ENCODE data around the gene ANKS1B. TPM values are rescaled to one million over a fixed set of nuclear protein-coding genes. Genes with fewer than 3 reads are reported as not detected.

Gene ANKS1B
- total RNA-seq, 2 donors from 2014 or later, result 1.8 to 2.0 TPM

GRCh38 chr12:99783421-99783820, 201.3 kb downstream of the ANKS1B start:
- Mint-ChIP-seq H3K27me3 (no peaks in the 10 kb centered on the region), H3K9me3 (peaks cover 9% of the 10 kb centered on the region), H3K4me3 (no peak overlapping the region), H3K36me3 (ENCODE audit: low read depth) (no peaks in the 10 kb centered on the region), H3K27ac (no peak overlapping the region), H3K4me1 (no peaks in the 10 kb centered on the region)
- no peak for ATAC-seq (replicated peaks)

- no peaks in the 10 kb centered on the region for H3K36me3 Mint-ChIP-seq (ENCODE audit: low read depth)
- H3K27ac Mint-ChIP-seq, result no peak overlapping the region
- H3K4me1 Mint-ChIP-seq, result no peaks in the 10 kb centered on the region
- H3K27me3 Mint-ChIP-seq, result no peaks in the 10 kb centered on the region
- no peak overlapping the region for H3K4me3 Mint-ChIP-seq
- ATAC-seq (replicated peaks), result no peak
- H3K9me3 Mint-ChIP-seq, result no peaks in the 10 kb centered on the region
Measured at GRCh38 chr12:99772274-99772673, 212.5 kb downstream of the ANKS1B start.

- no peak overlapping the region for H3K4me3 Mint-ChIP-seq
- no peaks in the 10 kb centered on the region for H3K27me3 Mint-ChIP-seq
- H3K4me1 Mint-ChIP-seq, result no peaks in the 10 kb centered on the region
- no peaks in the 10 kb centered on the region for H3K36me3 Mint-ChIP-seq (ENCODE audit: low read depth)
- H3K9me3 Mint-ChIP-seq, result no peaks in the 10 kb centered on the region
- no peak for ATAC-seq (replicated peaks)
- no peak overlapping the region for H3K27ac Mint-ChIP-seq
Measured at GRCh38 chr12:99771659-99772058, 213.1 kb downstream of the ANKS1B start.

- Mint-ChIP-seq H3K36me3 (ENCODE audit: low read depth) (no peaks in the 10 kb centered on the region), H3K27me3 (no peaks in the 10 kb centered on the region), H3K4me1 (no peaks in the 10 kb centered on the region), H3K9me3 (no peaks in the 10 kb centered on the region), H3K27ac (no peak overlapping the region), H3K4me3 (no peak overlapping the region)
- no peak for ATAC-seq (replicated peaks)
Measured at GRCh38 chr12:99769396-99769980, 215.2 kb downstream of the ANKS1B start.

- H3K27ac Mint-ChIP-seq, result no peak overlapping the region
- no peaks in the 10 kb centered on the region for H3K4me1 Mint-ChIP-seq
- H3K9me3 Mint-ChIP-seq, result no peaks in the 10 kb centered on the region
- H3K4me3 Mint-ChIP-seq, result no peak overlapping the region
- ATAC-seq (replicated peaks), result no peak
- H3K36me3 Mint-ChIP-seq (ENCODE audit: low read depth), result no peaks in the 10 kb centered on the region
- no peaks in the 10 kb centered on the region for H3K27me3 Mint-ChIP-seq
Measured at GRCh38 chr12:99768758-99769157, 216.0 kb downstream of the ANKS1B start.

GRCh38 chr12:99767809-99768208, 216.9 kb downstream of the ANKS1B start:
- no peak overlapping the region for H3K27ac Mint-ChIP-seq
- H3K9me3 Mint-ChIP-seq, result peaks cover 4% of the 10 kb centered on the region
- H3K27me3 Mint-ChIP-seq, result no peaks in the 10 kb centered on the region
- H3K4me1 Mint-ChIP-seq, result no peaks in the 10 kb centered on the region
- no peak overlapping the region for H3K4me3 Mint-ChIP-seq
- no peaks in the 10 kb centered on the region for H3K36me3 Mint-ChIP-seq (ENCODE audit: low read depth)
- ATAC-seq (replicated peaks), result no peak

GRCh38 chr12:99766408-99766807, 218.3 kb downstream of the ANKS1B start:
- H3K27ac Mint-ChIP-seq, result no peak overlapping the region
- H3K27me3 Mint-ChIP-seq, result no peaks in the 10 kb centered on the region
- no peak for ATAC-seq (replicated peaks)

GRCh38 chr12:99765469-99766114, 219.1 kb downstream of the ANKS1B start:
- no peaks in the 10 kb centered on the region for H3K36me3 Mint-ChIP-seq (ENCODE audit: low read depth)
- H3K9me3 Mint-ChIP-seq, result peaks cover 4% of the 10 kb centered on the region
- no peak for ATAC-seq (replicated peaks)
- no peak overlapping the region for H3K27ac Mint-ChIP-seq
- no peaks in the 10 kb centered on the region for H3K4me1 Mint-ChIP-seq
- H3K4me3 Mint-ChIP-seq, result no peak overlapping the region
- H3K27me3 Mint-ChIP-seq, result no peaks in the 10 kb centered on the region

More at GRCh38 chr12:99766408-99766807, 218.3 kb downstream of the ANKS1B start:
- Mint-ChIP-seq H3K36me3 (ENCODE audit: low read depth) (no peaks in the 10 kb centered on the region), H3K4me1 (no peaks in the 10 kb centered on the region), H3K4me3 (no peak overlapping the region), H3K9me3 (peaks cover 4% of the 10 kb centered on the region)

- no peaks in the 10 kb centered on the region for H3K27me3 Mint-ChIP-seq
- no peak overlapping the region for H3K4me3 Mint-ChIP-seq
- no peak for ATAC-seq (replicated peaks)
- no peaks in the 10 kb centered on the region for H3K36me3 Mint-ChIP-seq (ENCODE audit: low read depth)
- no peaks in the 10 kb centered on the region for H3K4me1 Mint-ChIP-seq
- H3K27ac Mint-ChIP-seq, result no peak overlapping the region
- H3K9me3 Mint-ChIP-seq, result peaks cover 12% of the 10 kb centered on the region
Measured at GRCh38 chr12:99759444-99759843, 225.3 kb downstream of the ANKS1B start.

- Mint-ChIP-seq H3K36me3 (ENCODE audit: low read depth) (no peaks in the 10 kb centered on the region), H3K27ac (no peak overlapping the region), H3K4me3 (no peak overlapping the region), H3K9me3 (peaks cover 16% of the 10 kb centered on the region), H3K4me1 (no peaks in the 10 kb centered on the region), H3K27me3 (no peaks in the 10 kb centered on the region)
- no peak for ATAC-seq (replicated peaks)
Measured at GRCh38 chr12:99758997-99759396, 225.7 kb downstream of the ANKS1B start.

GRCh38 chr12:99752740-99753139, 232.0 kb downstream of the ANKS1B start:
- Mint-ChIP-seq H3K27ac (no peak overlapping the region), H3K9me3 (peaks cover 15% of the 10 kb centered on the region), H3K4me3 (no peak overlapping the region), H3K4me1 (no peaks in the 10 kb centered on the region), H3K27me3 (no peaks in the 10 kb centered on the region), H3K36me3 (ENCODE audit: low read depth) (no peaks in the 10 kb centered on the region)
- no peak for ATAC-seq (replicated peaks)

GRCh38 chr12:99746538-99746937, 238.2 kb downstream of the ANKS1B start:
- H3K36me3 Mint-ChIP-seq (ENCODE audit: low read depth), result no peaks in the 10 kb centered on the region
- H3K4me1 Mint-ChIP-seq, result no peaks in the 10 kb centered on the region
- no peaks in the 10 kb centered on the region for H3K27me3 Mint-ChIP-seq
- H3K4me3 Mint-ChIP-seq, result no peak overlapping the region
- H3K9me3 Mint-ChIP-seq, result no peaks in the 10 kb centered on the region
- H3K27ac Mint-ChIP-seq, result no peak overlapping the region
- no peak for ATAC-seq (replicated peaks)

- Mint-ChIP-seq H3K9me3 (no peaks in the 10 kb centered on the region), H3K4me1 (no peaks in the 10 kb centered on the region), H3K27ac (no peak overlapping the region), H3K27me3 (no peaks in the 10 kb centered on the region), H3K36me3 (ENCODE audit: low read depth) (no peaks in the 10 kb centered on the region), H3K4me3 (no peak overlapping the region)
- ATAC-seq (replicated peaks), result no peak
Measured at GRCh38 chr12:99745895-99746294, 238.8 kb downstream of the ANKS1B start.

GRCh38 chr12:99745121-99745520, 239.6 kb downstream of the ANKS1B start:
- no peak for ATAC-seq (replicated peaks)
- Mint-ChIP-seq H3K27ac (no peak overlapping the region), H3K4me1 (no peaks in the 10 kb centered on the region), H3K9me3 (no peaks in the 10 kb centered on the region), H3K4me3 (no peak overlapping the region), H3K36me3 (ENCODE audit: low read depth) (no peaks in the 10 kb centered on the region), H3K27me3 (no peaks in the 10 kb centered on the region)

GRCh38 chr12:99736760-99737269, 247.9 kb downstream of the ANKS1B start:
- no peaks in the 10 kb centered on the region for H3K27me3 Mint-ChIP-seq
- H3K36me3 Mint-ChIP-seq (ENCODE audit: low read depth), result no peaks in the 10 kb centered on the region
- no peak for ATAC-seq (replicated peaks)
- no peak overlapping the region for H3K27ac Mint-ChIP-seq
- H3K4me1 Mint-ChIP-seq, result no peaks in the 10 kb centered on the region
- peaks cover 16% of the 10 kb centered on the region for H3K9me3 Mint-ChIP-seq
- no peak overlapping the region for H3K4me3 Mint-ChIP-seq
